GM23338 (cell line): ENCODE data around the gene DAP3. TPM values are rescaled to one million over a fixed set of nuclear protein-coding genes. Genes with fewer than 3 reads are reported as not detected.

ENCODE experiments used
- ATAC-seq: fragments of 200-7000 bp; cut with Tn5 transposase; 3 replicates; pipeline ENCODE4 v1.9.1; 2020
- DNase-seq: peaks from one replicate; pipeline ENCODE4 v3.0.0-alpha.2; 2015; ENCODE audit warnings: low spot score
- H2AFZ ChIP-seq: fragments of 200-600 bp; sonication (generic); 2 replicates; pipeline ENCODE4 v1.8.0; 2016; ENCODE audit warnings: antibody characterized with exemption, mild to moderate bottlenecking, moderate library complexity
- H3F3A ChIP-seq: fragments of 200-600 bp; sonication (generic); replicated peaks from 2 replicates; pipeline ENCODE4 v1.8.0; 2017; ENCODE audit warnings: antibody characterized with exemption, mixed run types, low read depth
- H3K27ac ChIP-seq: fragments of 200-600 bp; sonication (generic); 2 replicates; pipeline ENCODE4 v1.6.1; 2016; ENCODE audit warnings: low read depth
- H3K27me3 ChIP-seq: fragments of 200-600 bp; sonication (generic); 2 replicates; pipeline ENCODE4 v1.8.0; 2016; ENCODE audit warnings: mild to moderate bottlenecking, mixed run types, moderate library complexity; ENCODE audit not compliant: insufficient read depth
- H3K36me3 ChIP-seq: fragments of 200-600 bp; sonication (generic); 2 replicates; pipeline ENCODE4 v1.8.0; 2016; ENCODE audit warnings: mild to moderate bottlenecking; ENCODE audit not compliant: insufficient read depth
- H3K4me1 ChIP-seq: fragments of 200-600 bp; sonication (generic); 2 replicates; pipeline ENCODE4 v1.8.0; 2016; ENCODE audit warnings: mild to moderate bottlenecking, moderate library complexity; ENCODE audit not compliant: insufficient read depth
- H3K4me2 ChIP-seq: fragments of 200-600 bp; sonication (generic); 2 replicates; pipeline ENCODE4 v1.7.1; 2017; ENCODE audit warnings: mixed run types
- H3K4me3 ChIP-seq: fragments of 200-600 bp; sonication (generic); 2 replicates; pipeline ENCODE4 v1.6.1; 2016; ENCODE audit warnings: mixed run types
- H3K79me2 ChIP-seq: fragments of 200-600 bp; sonication (generic); replicated peaks from 2 replicates; pipeline ENCODE4 v1.8.0; 2017; ENCODE audit warnings: mild to moderate bottlenecking; ENCODE audit not compliant: insufficient read depth
- H3K9me2 ChIP-seq: fragments of 200-600 bp; sonication (generic); 2 replicates; pipeline ENCODE4 v1.8.0; 2017; ENCODE audit not compliant: insufficient read depth
- H4K20me1 ChIP-seq: fragments of 200-600 bp; sonication (generic); replicated peaks from 2 replicates; pipeline ENCODE4 v1.8.0; 2017; ENCODE audit warnings: mild to moderate bottlenecking; ENCODE audit not compliant: insufficient read depth
- H3K27ac Mint-ChIP-seq: 2 replicates; pipeline ENCODE4 v1.8.0; 2020; ENCODE audit warnings: inconsistent platforms, mild to moderate bottlenecking, moderate library complexity, mixed read lengths
- H3K27me3 Mint-ChIP-seq: 3 replicates; pipeline ENCODE4 v1.8.0; 2022; ENCODE audit warnings: low read depth, mild to moderate bottlenecking, moderate library complexity, mixed read lengths, inconsistent platforms; ENCODE audit not compliant: insufficient read depth, poor library complexity
- H3K36me3 Mint-ChIP-seq: 3 replicates; pipeline ENCODE4 v1.8.0; 2021; ENCODE audit warnings: low read depth, mild to moderate bottlenecking, inconsistent platforms, moderate library complexity, mixed read lengths
- H3K4me1 Mint-ChIP-seq: 3 replicates; pipeline ENCODE4 v1.8.0; 2020; ENCODE audit warnings: mild to moderate bottlenecking, inconsistent platforms, mixed read lengths
- H3K4me3 Mint-ChIP-seq: 3 replicates; pipeline ENCODE4 v1.8.0; 2021; ENCODE audit warnings: moderate library complexity, mild to moderate bottlenecking, inconsistent platforms, mixed read lengths
- H3K9me3 Mint-ChIP-seq: 3 replicates; pipeline ENCODE4 v1.8.0; 2020; ENCODE audit warnings: moderate library complexity, mild to moderate bottlenecking, inconsistent platforms, mixed read lengths
- CREB1 ChIP-seq: fragments of 250-450 bp; sonication (Bioruptor Pico); IDR thresholded peaks from 2 replicates; pipeline ENCODE4 v1.5.0; 2020; ENCODE audit warnings: low read depth, mild to moderate bottlenecking, moderate library complexity
- CTCF ChIP-seq, 2 experiments: fragments of 200-600 bp in 1 of 2; sonication (generic) in 1 of 2; conservative IDR thresholded peaks; 2 replicates each; pipeline versions ENCODE4 v1.5.1 to v1.6.1; 2016 to 2017; ENCODE audit warnings: antibody characterized with exemption in 2 of 2, low read depth in 2 of 2, mild to moderate bottlenecking in 2 of 2, moderate library complexity in 1 of 2
- ETS1 ChIP-seq: IDR thresholded peaks from 2 replicates; pipeline ENCODE4 v1.6.1; 2016; ENCODE audit warnings: antibody characterized with exemption
- EZH2 ChIP-seq: fragments of 200-600 bp; sonication (generic); IDR thresholded peaks from one replicate; pipeline ENCODE4 v1.8.0; 2017; ENCODE audit warnings: antibody characterized with exemption, mild to moderate bottlenecking, low read depth; ENCODE audit not compliant: unreplicated experiment
- EZH2phosphoT487 ChIP-seq: fragments of 200-600 bp; sonication (generic); IDR thresholded peaks from one replicate; pipeline ENCODE4 v1.8.1; 2018; ENCODE audit warnings: antibody characterized with exemption; ENCODE audit not compliant: unreplicated experiment
- JUNB ChIP-seq: IDR thresholded peaks from one replicate; pipeline ENCODE4 v1.6.1; 2016; ENCODE audit warnings: antibody characterized with exemption; ENCODE audit not compliant: unreplicated experiment
- NANOG ChIP-seq: IDR thresholded peaks from 2 replicates; pipeline ENCODE4 v1.6.1; 2016; ENCODE audit warnings: antibody characterized with exemption, borderline replicate concordance
- POLR2AphosphoS5 ChIP-seq: IDR thresholded peaks from 2 replicates; pipeline ENCODE4 v1.6.1; 2016; ENCODE audit warnings: antibody characterized with exemption, low read depth
- REST ChIP-seq: IDR thresholded peaks from one replicate; pipeline ENCODE4 v1.6.1; 2018; ENCODE audit warnings: antibody characterized with exemption; ENCODE audit not compliant: unreplicated experiment
- STAT1 ChIP-seq: IDR thresholded peaks from one replicate; pipeline ENCODE4 v1.6.1; 2016; ENCODE audit warnings: antibody characterized with exemption; ENCODE audit not compliant: unreplicated experiment
- ZNF114 ChIP-seq: fragments of 250-450 bp; sonication (Bioruptor Pico); IDR thresholded peaks from 2 replicates; pipeline ENCODE4 v1.5.0; 2020; ENCODE audit warnings: mild to moderate bottlenecking, moderate library complexity
- ZNF331 ChIP-seq: fragments of 250-450 bp; sonication (Bioruptor Pico); IDR thresholded peaks from 2 replicates; pipeline ENCODE4 v1.5.0; 2020; ENCODE audit warnings: low read depth, mild to moderate bottlenecking, moderate library complexity
- ZNF462 ChIP-seq: fragments of 250-450 bp; sonication (Bioruptor Pico); IDR thresholded peaks from 2 replicates; pipeline ENCODE4 v1.5.0; 2020; ENCODE audit warnings: mild to moderate bottlenecking, moderate library complexity
- polyA plus RNA-seq: library from polyadenylated mRNA; unstranded; fragments of >200 nt; fragmentation: Nextera tagmentation; extraction: Ambion mirVana; gene quantifications from 2 replicates; pipeline ENCODE4 v1.2.1, GENCODE V29; 2016
- total RNA-seq: library from RNA; depleted of rRNA; stranded (reverse); fragments of >200 nt; shearing (Covaris generic); gene quantifications from 2 replicates; pipeline ENCODE4 v1.2.3, GENCODE V29; 2014

DAP3 gene
- total and polyA plus RNA-seq, 2 experiments from 2014 or later, result 89.8 to 90.1 TPM

GRCh38 chr1:155681776-155682175 lies 7.1 kb upstream of the DAP3 start:
- H3K9me3 Mint-ChIP-seq, result no peaks in the 10 kb centered on the region
- H3K36me3 Mint-ChIP-seq, result peaks cover 36% of the 10 kb centered on the region
- no peaks in the 10 kb centered on the region for H3K27me3 ChIP-seq

More at GRCh38 chr1:155681776-155682175, 7.1 kb upstream of the DAP3 start:
- Histone ChIP-seq H2AFZ (no peak overlapping the region), H3K79me2 (peaks cover 86% of the 10 kb centered on the region), H3K9me2 (no peaks in the 10 kb centered on the region), H3K4me1 (no peaks in the 10 kb centered on the region), H3K4me3 (no peak overlapping the region), H4K20me1 (peaks cover 57% of the 10 kb centered on the region), H3K4me2 (no peak overlapping the region), H3F3A (peaks cover 10% of the 10 kb centered on the region; the same call in 1 of the 2 replicates), H3K36me3 (peaks cover 18% of the 10 kb centered on the region; the same call in 1 of the 2 replicates), H3K27ac (no peak overlapping the region)
- H3K27me3 Mint-ChIP-seq, result no peaks in the 10 kb centered on the region
- ATAC-seq, result no peak
- no peak for TF ChIP-seq STAT1
- TF ChIP-seq ZNF331, result no peak
- no peak for TF ChIP-seq EZH2
- TF ChIP-seq ZNF462 (CRISPR knock-in tag), result no peak
- TF ChIP-seq ETS1, result no peak
- no peak for TF ChIP-seq EZH2phosphoT487
- TF ChIP-seq ZNF114 (CRISPR knock-in tag), result no peak
- no peak for TF ChIP-seq POLR2AphosphoS5
- no peak for TF ChIP-seq NANOG
- no peak for TF ChIP-seq CREB1 (CRISPR knock-in tag)
- TF ChIP-seq JUNB, result no peak
- TF ChIP-seq REST, result no peak
- TF ChIP-seq CTCF (conservative IDR thresholded peaks at IDR 0.05; ENCODE audit: low read depth in 2 of 2), result no peak
- H3K4me3 Mint-ChIP-seq, result no peak overlapping the region
- peaks cover 13% of the 10 kb centered on the region for H3K4me1 Mint-ChIP-seq
- no peak overlapping the region for H3K27ac Mint-ChIP-seq
- DNase-seq, result no peak
